ENCODE data around the gene ATG10.

- TF ChIP-seq TCF12 (IDR thresholded peaks at IDR 0.05; ENCODE audit: low read depth) (no peak), YY1 (IDR thresholded peaks at IDR 0.05; ENCODE audit: low read depth) (no peak), EP300 (IDR thresholded peaks at IDR 0.05; ENCODE audit: borderline replicate concordance) (no peak), MAX (IDR thresholded peaks at IDR 0.05) (no peak), CEBPB (IDR thresholded peaks at IDR 0.05) (no peak), FOXM1 (IDR thresholded peaks at IDR 0.05; ENCODE audit: borderline replicate concordance, low read depth) (no peak), TAF1 (IDR thresholded peaks at IDR 0.05; ENCODE audit: low read depth) (no peak), EGR1 (IDR thresholded peaks at IDR 0.05) (no peak), ZBTB7A (IDR thresholded peaks at IDR 0.05; ENCODE audit: low read depth) (no peak), RAD21 (IDR thresholded peaks at IDR 0.05; ENCODE audit: low read depth) (no peak), CREB1 (IDR thresholded peaks at IDR 0.05; ENCODE audit: low read depth) (no peak)
Observed at GRCh38 chr5:82164176-82164976, 192.6 kb downstream of the ATG10 start.
